ENCODE results near the gene TGOLN2. TPM values are rescaled to one million over a fixed set of nuclear protein-coding genes. Genes with fewer than 3 reads are reported as not detected.

Gene TGOLN2
- total and polyA plus RNA-seq, 2 of the 13 experiments (the other 11 are each of a cell fraction or from before 2014, with no cell fraction given): 99.6 to 155 TPM

- TF ChIP-seq ZNF383 (CRISPR knock-in tag; IDR thresholded peaks at IDR 0.05; ENCODE audit: borderline replicate concordance) (no peak), PAXIP1 (CRISPR knock-in tag; conservative IDR thresholded peaks at IDR 0.05) (peak; percentile 97), FIP1L1 (IDR thresholded peaks at IDR 0.05; ENCODE audit: borderline replicate concordance, insufficient read depth, low read depth, low read length) (no peak), ZNF576 (CRISPR knock-in tag; IDR thresholded peaks at IDR 0.05) (no peak), KDM5A (IDR thresholded peaks at IDR 0.05; ENCODE audit: borderline replicate concordance, low read length) (0 out of 2 replicates have a peak, but pooled peaks have one; percentile 52), BCLAF1 (IDR thresholded peaks at IDR 0.05) (no peak), JUND (CRISPR knock-in tag; IDR thresholded peaks at IDR 0.05) (no peak), ZNF280D (CRISPR knock-in tag; IDR thresholded peaks at IDR 0.05) (no peak; the same call in 1 of the 2 replicates), ZNF232 (CRISPR knock-in tag; IDR thresholded peaks at IDR 0.05; ENCODE audit: borderline replicate concordance) (peak; percentile 76; the same call in 1 of the 2 replicates), ZNF704 (CRISPR knock-in tag; IDR thresholded peaks at IDR 0.05; ENCODE audit: borderline replicate concordance) (no peak), ZNF431 (CRISPR knock-in tag; IDR thresholded peaks at IDR 0.05; ENCODE audit: borderline replicate concordance, low read depth) (no peak), ZMAT5 (CRISPR knock-in tag; IDR thresholded peaks at IDR 0.05; ENCODE audit: borderline replicate concordance, low read depth) (no peak), SIN3A (IDR thresholded peaks at IDR 0.05; ENCODE audit: borderline replicate concordance, low read depth, low read length) (peak; percentile 24; the same call in 1 of the 2 replicates)
Observed at GRCh38 chr2:85324639-85325465, 2.9 kb downstream of the TGOLN2 start (continued).

All from HepG2 (cell line).